Smooth muscle cell of trachea (primary cell): Measurements from ENCODE around the gene TMEM223. TPM values are rescaled to one million over a fixed set of nuclear protein-coding genes. Genes with fewer than 3 reads are reported as not detected.

Experiments
- total RNA-seq: library from RNA; depleted of rRNA; stranded (reverse); fragments of >200 nt; gene quantifications from 2 replicates; pipeline ENCODE4 v1.2.1, GENCODE V29; 2014

Gene TMEM223
- total RNA-seq, result 14.7 and 19.0 TPM in 2 replicates

GRCh38 chr11:62791501-62792201 lies at the start of gene TMEM223:
TSS of gene TMEM223 (minus strand) at chr11:62792006. CDS start at chr11:62791994, 12 bp downstream.

GRCh38 chr11:62839050-62839945 lies 47.5 kb upstream of the TMEM223 start, which contains the start of gene WDR74:
TSS of gene WDR74 (minus strand) at chr11:62839590. CDS start at chr11:62839570, 20 bp downstream.

DNA sequence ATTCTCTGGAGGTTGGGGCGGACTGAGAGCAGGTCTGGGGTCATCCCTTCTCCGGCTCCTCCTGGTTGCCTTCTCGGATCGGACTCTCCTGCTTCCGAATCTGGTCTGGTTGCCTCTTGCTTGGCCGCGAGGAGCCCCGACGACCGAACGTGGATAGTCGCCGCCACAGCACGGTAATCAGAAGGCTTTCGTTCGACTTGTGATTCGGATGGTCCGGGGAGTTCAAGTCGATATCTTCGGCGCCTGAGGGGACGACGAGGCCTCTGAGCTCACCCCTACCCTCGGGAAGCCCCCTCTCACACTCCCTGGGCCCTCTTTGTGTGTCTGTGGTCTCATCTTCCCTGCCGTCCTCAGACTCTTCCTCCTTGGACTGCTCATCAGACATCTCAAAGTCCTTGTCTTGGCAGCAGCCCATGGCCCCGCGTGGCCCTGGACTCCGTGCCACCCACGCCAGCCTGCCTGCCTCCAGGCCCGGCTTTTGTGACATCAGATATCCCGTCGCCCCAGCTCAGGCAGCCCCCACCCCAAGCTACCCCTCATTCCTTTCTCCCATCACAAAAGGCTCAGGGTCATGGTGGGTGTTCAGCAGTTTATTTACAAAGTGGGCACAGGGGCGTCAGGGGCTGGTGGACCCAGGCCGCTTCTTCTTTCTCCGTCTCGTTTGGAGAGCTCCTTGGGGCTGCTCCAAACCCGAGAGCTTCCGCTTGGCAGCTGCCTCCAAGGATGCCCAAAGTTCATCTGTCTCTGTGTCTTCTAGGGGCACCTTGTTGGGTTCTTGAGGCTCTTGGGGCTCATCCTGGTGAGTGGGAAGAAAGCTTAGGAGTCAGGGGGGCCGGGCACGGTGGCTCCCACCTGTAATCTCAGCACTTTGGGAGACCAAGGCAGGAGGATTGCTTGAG lies 40.8 kb upstream of the TMEM223 start, which contains the start of gene TEX54:
TSS of gene TEX54 (minus strand) at position 506 of the 899 bp plus-strand sequence.

GRCh38 chr11:62831520-62832335 lies 39.9 kb upstream of the TMEM223 start, which contains the start of gene STX5:
TSS of gene STX5 (minus strand) at chr11:62832051. CDS start at chr11:62831243, 808 bp downstream.

GRCh38 chr11:62805076-62805892 lies 13.5 kb upstream of the TMEM223 start, which contains the start of gene NXF1:
TSS of gene NXF1 (minus strand) at chr11:62805440. CDS start at chr11:62805356, 84 bp downstream.

GRCh38 chr11:62787005-62787759 lies 4.6 kb downstream of the TMEM223 start, which contains the start of gene TMEM179B:
TSS of gene TMEM179B (plus strand) at chr11:62787402. CDS start at chr11:62787432, 30 bp downstream.

GRCh38 chr11:62771144-62772021 lies 20.4 kb downstream of the TMEM223 start, which contains the start of gene TAF6L:
TSS of gene TAF6L (plus strand) at chr11:62771396. CDS start at chr11:62775784, 4,388 bp downstream.

GRCh38 chr11:62753736-62754603 lies 37.8 kb downstream of the TMEM223 start, which contains the start of gene ZBTB3:
TSS of gene ZBTB3 (minus strand) at chr11:62754160. CDS start at chr11:62753664, 496 bp downstream.

Other genes with a start within 250 kb of the TMEM223 start
- gene AHNAK, start 245.2 kb downstream of the TMEM223 start, total RNA-seq, result 867 and 944 TPM in 2 replicates
- gene EEF1G, start 218.1 kb downstream of the TMEM223 start, total RNA-seq, result 1,356 and 1,684 TPM in 2 replicates
- gene TUT1, start 200.5 kb downstream of the TMEM223 start, total RNA-seq, result 9.7 and 13.6 TPM in 2 replicates
- gene MTA2, start 190.1 kb downstream of the TMEM223 start, total RNA-seq, result 99.8 and 122 TPM in 2 replicates
- 24.0 and 33.6 TPM in 2 replicates for gene EML3, start 179.2 kb downstream of the TMEM223 start, total RNA-seq
- 3.9 and 4.6 TPM in 2 replicates for gene ROM1, start 178.7 kb downstream of the TMEM223 start, total RNA-seq
- 26.5 and 48.8 TPM in 2 replicates for gene B3GAT3, start 170.0 kb downstream of the TMEM223 start, total RNA-seq
- 339 and 341 TPM in 2 replicates for gene GANAB, start 145.4 kb downstream of the TMEM223 start, total RNA-seq
- gene INTS5, start 138.7 kb downstream of the TMEM223 start, total RNA-seq, result 26.2 and 41.0 TPM in 2 replicates
- 22.5 and 25.9 TPM in 2 replicates for gene C11orf98, start 126.8 kb downstream of the TMEM223 start, total RNA-seq
- gene CSKMT, start 126.7 kb downstream of the TMEM223 start, total RNA-seq, result 5.2 and 7.8 TPM in 2 replicates
- 6.9 and 8.7 TPM in 2 replicates for gene UQCC3, start 120.3 kb downstream of the TMEM223 start, total RNA-seq
- gene LBHD1, start 119.7 kb downstream of the TMEM223 start, total RNA-seq, result 4.3 and 6.1 TPM in 2 replicates
- 118 and 157 TPM in 2 replicates for gene UBXN1, start 112.9 kb downstream of the TMEM223 start, total RNA-seq
- gene LRRN4CL, start 102.5 kb downstream of the TMEM223 start, total RNA-seq, result 68.9 and 89.6 TPM in 2 replicates
- 49.5 and 76.3 TPM in 2 replicates for gene BSCL2, start 84.6 kb downstream of the TMEM223 start, total RNA-seq
- 0.17 TPM in 1 of 2 replicates, not detected in the other for gene GNG3, start 84.3 kb downstream of the TMEM223 start, total RNA-seq
- gene HNRNPUL2, start 64.5 kb downstream of the TMEM223 start, total RNA-seq, result 9.6 and 18.3 TPM in 2 replicates
- gene TTC9C, start 63.5 kb downstream of the TMEM223 start, total RNA-seq, result 33.1 and 36.9 TPM in 2 replicates
- gene ZBTB3, start 37.8 kb downstream of the TMEM223 start, total RNA-seq, result 14.1 and 17.4 TPM in 2 replicates
- 41.0 and 73.6 TPM in 2 replicates for gene POLR2G, start 30.4 kb downstream of the TMEM223 start, total RNA-seq
- gene TAF6L, start 20.6 kb downstream of the TMEM223 start, total RNA-seq, result 26.3 and 27.2 TPM in 2 replicates
- 40.7 and 52.1 TPM in 2 replicates for gene TMEM179B, start 4.6 kb downstream of the TMEM223 start, total RNA-seq
- 23.7 and 30.3 TPM in 2 replicates for gene NXF1, start 13.4 kb upstream of the TMEM223 start, total RNA-seq
- gene STX5, start 40.0 kb upstream of the TMEM223 start, total RNA-seq, result 47.5 and 48.1 TPM in 2 replicates
- not detected in 2 replicates for gene TEX54, start 40.8 kb upstream of the TMEM223 start, total RNA-seq
- gene WDR74, start 47.6 kb upstream of the TMEM223 start, total RNA-seq, result 26.3 and 48.0 TPM in 2 replicates
- 172 and 241 TPM in 2 replicates for gene SLC3A2, start 88.9 kb upstream of the TMEM223 start, total RNA-seq
- gene CHRM1, start 129.4 kb upstream of the TMEM223 start, total RNA-seq, result not detected in 2 replicates
- not detected in 2 replicates for gene SLC22A6, start 193.0 kb upstream of the TMEM223 start, total RNA-seq
- not detected in 2 replicates for gene SLC22A8, start 223.8 kb upstream of the TMEM223 start, total RNA-seq